Measurements from ENCODE around the gene CHKA. TPM values are rescaled to one million over a fixed set of nuclear protein-coding genes. Genes with fewer than 3 reads are reported as not detected.

CHKA gene
- total RNA-seq, 3 donors from 2014 or later, result 44.1 to 74.4 (median 58.5) TPM

- peaks cover 21% of the 10 kb centered on the region for H3K4me1 ChIP-seq (ENCODE audit: low read depth)
- no peak overlapping the region for H3K4me3 ChIP-seq
- ATAC-seq (no peak), DNase-seq (peak in 1 of 3 donors; percentile 56)
- no peaks in the 10 kb centered on the region for H3K36me3 ChIP-seq (ENCODE audit: low read depth)
- no peaks in the 10 kb centered on the region for H3K9me3 ChIP-seq
- intact Hi-C loops (cut with DNase I, micrococcal nuclease), result no loop called here
- TF ChIP-seq, protein P1, sequence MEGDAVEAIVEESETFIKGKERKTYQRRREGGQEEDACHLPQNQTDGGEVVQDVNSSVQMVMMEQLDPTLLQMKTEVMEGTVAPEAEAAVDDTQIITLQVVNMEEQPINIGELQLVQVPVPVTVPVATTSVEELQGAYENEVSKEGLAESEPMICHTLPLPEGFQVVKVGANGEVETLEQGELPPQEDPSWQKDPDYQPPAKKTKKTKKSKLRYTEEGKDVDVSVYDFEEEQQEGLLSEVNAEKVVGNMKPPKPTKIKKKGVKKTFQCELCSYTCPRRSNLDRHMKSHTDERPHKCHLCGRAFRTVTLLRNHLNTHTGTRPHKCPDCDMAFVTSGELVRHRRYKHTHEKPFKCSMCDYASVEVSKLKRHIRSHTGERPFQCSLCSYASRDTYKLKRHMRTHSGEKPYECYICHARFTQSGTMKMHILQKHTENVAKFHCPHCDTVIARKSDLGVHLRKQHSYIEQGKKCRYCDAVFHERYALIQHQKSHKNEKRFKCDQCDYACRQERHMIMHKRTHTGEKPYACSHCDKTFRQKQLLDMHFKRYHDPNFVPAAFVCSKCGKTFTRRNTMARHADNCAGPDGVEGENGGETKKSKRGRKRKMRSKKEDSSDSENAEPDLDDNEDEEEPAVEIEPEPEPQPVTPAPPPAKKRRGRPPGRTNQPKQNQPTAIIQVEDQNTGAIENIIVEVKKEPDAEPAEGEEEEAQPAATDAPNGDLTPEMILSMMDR (IDR thresholded peaks at IDR 0.05), result no peak
These were observed 103.0 kb downstream of the CHKA start for GRCh38 chr11:68017980-68018729.

DNA sequence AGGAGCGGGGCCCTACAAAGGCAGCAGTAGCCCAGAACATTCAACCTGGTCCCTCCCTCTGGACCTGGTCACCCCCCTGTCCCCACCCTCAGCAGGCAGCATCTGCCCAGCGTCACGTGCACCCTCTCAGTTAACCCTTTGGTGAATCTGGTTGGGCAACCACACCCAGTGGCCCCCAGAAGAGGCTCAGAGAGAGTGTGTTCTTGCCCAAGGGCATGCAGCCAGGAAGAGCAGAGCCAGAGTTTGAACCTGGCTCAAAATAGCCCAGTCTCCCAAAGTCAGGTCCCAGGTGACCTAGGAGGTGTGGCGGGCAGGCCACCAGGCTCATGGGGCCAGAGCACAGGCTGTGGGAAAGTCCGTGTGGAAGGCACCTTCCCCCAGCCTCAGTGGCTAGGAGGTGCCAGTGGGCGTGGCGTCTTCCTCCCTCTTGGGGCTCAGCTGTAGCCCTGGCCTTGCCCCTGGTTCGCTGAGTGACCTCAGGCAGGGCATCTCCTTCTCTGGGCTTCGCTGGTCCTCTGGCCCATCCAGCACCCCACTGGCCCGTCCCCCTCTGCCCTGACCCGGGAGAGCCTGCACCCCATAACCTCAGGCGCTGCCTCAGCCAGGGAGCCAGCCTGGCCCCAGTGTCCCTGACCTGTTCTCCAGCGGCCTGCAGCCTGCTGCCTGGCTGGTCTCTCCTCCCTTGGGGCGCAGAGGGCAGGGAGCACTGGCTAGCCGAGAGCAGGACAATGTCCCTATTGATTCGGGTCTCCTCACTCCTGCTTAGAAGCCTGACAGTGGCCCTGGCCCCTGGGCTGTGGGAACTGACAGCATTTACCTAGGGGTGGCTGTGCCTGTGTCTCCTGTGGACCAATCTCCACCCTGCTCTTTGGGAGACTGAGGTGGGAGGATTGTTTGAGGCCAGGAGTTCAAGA, 104.0 kb downstream of the CHKA start:
- H3K9me3 ChIP-seq, result no peaks in the 10 kb centered on the region
- intact Hi-C loops (cut with DNase I, micrococcal nuclease), result no loop called here
- DNase-seq (peak in 2 of 3 donors; percentile 35 to 52), ATAC-seq (no peak)
- H3K4me3 ChIP-seq, result no peak overlapping the region
- H3K4me1 ChIP-seq (ENCODE audit: low read depth), result peaks cover 21% of the 10 kb centered on the region
- H3K36me3 ChIP-seq (ENCODE audit: low read depth), result no peaks in the 10 kb centered on the region
- TF ChIP-seq, protein P1 (IDR thresholded peaks at IDR 0.05), result no peak

DNA sequence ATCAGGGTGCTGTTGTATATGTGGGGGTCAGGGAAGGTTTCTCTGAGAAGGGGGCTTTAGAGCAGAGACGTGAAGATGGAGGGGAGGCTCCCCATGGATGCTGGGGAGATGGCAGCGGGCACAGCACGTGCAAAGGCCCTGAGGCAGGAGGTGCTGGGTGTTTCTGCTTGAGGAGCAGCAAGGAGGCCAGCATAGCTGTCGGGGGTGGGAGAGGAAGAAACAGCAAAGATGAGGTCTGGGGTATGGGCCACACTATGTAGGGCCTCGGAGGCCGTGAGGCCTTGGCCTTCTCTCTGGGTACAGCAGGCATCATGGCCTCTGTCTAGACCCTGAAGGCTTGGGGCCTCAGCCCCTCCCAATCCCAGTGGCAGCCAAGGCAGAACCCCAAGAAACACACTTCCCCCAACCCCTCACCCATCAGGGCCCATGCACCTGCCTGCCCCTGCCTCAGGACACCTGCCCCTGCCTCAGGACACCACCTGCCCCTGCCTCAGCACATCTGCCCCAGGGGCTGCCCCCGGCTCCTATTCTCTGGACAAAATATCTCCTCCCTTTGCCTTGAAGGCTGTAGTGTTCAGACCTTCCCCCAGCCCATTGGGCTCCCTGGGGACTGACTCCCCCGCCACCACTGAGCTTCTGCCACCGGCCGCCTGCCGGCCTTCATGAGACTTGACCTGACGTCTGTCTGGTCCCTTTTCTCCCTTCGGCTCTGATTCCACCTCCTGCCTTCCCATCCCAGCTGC, 104.9 kb downstream of the CHKA start:
- intact Hi-C loops (cut with DNase I, micrococcal nuclease), result no loop called here
- no peak overlapping the region for H3K4me3 ChIP-seq
- peaks cover 21% of the 10 kb centered on the region for H3K4me1 ChIP-seq (ENCODE audit: low read depth)
- H3K36me3 ChIP-seq (ENCODE audit: low read depth), result no peaks in the 10 kb centered on the region
- no peaks in the 10 kb centered on the region for H3K9me3 ChIP-seq
- no peak for ATAC-seq
- no peak for DNase-seq
- TF ChIP-seq, protein P1 (IDR thresholded peaks at IDR 0.05), result no peak

GRCh38 chr11:68015467-68015866, 105.7 kb downstream of the CHKA start:
- Histone ChIP-seq H3K36me3 (ENCODE audit: low read depth) (no peaks in the 10 kb centered on the region), H3K4me3 (no peak overlapping the region), H3K4me1 (ENCODE audit: low read depth) (peaks cover 29% of the 10 kb centered on the region), H3K9me3 (no peaks in the 10 kb centered on the region)
- no peak for DNase-seq
- TF ChIP-seq, protein P1 (IDR thresholded peaks at IDR 0.05), result no peak
- intact Hi-C loops (cut with DNase I, micrococcal nuclease), result no loop called here
- ATAC-seq, result no peak

GRCh38 chr11:68014947-68015447, 106.2 kb downstream of the CHKA start:
- intact Hi-C loops (cut with DNase I, micrococcal nuclease), result no loop called here
- Histone ChIP-seq H3K36me3 (ENCODE audit: low read depth) (no peaks in the 10 kb centered on the region), H3K9me3 (no peaks in the 10 kb centered on the region), H3K4me3 (no peak overlapping the region), H3K4me1 (ENCODE audit: low read depth) (peaks cover 33% of the 10 kb centered on the region)
- TF ChIP-seq, protein P1 (IDR thresholded peaks at IDR 0.05), result no peak
- peak in 1 of 3 donors; percentile 59 for DNase-seq
- ATAC-seq, result no peak

Data from mucosa of descending colon (tissue), 3 donors.